GM10266 (cell line): ENCODE data around the gene CTSH.
"Not testable (repeated sequence)": the region's sequence is repeated elsewhere in the genome, so short reads cannot be mapped to it uniquely, and the experiment has no call there.

Source experiments
- DNase-seq: peaks from one replicate; pipeline ENCODE4 v3.0.0; 2012; ENCODE audit errors: extremely low spot score
- CTCF ChIP-seq: IDR thresholded peaks from 2 replicates; pipeline ENCODE4 v1.5.1; 2012; ENCODE audit warnings: mild to moderate bottlenecking, low read depth; ENCODE audit not compliant: control insufficient read depth, insufficient read depth; ENCODE audit errors: missing control alignments

Gene CTSH

GRCh38 chr15:78909791-78910228 lies 35.0 kb downstream of the CTSH start:
- no peak for DNase-seq
- peak; percentile 65 for TF ChIP-seq CTCF

GRCh38 chr15:78909160-78909695 lies 35.6 kb downstream of the CTSH start:
- no peak for TF ChIP-seq CTCF
- no peak for DNase-seq

GRCh38 chr15:78907577-78907976 lies 37.3 kb downstream of the CTSH start:
- TF ChIP-seq CTCF = peak; percentile 36
- DNase-seq = no peak

- no peak for TF ChIP-seq CTCF
- no peak for DNase-seq
Measured at GRCh38 chr15:78906316-78906620, 38.6 kb downstream of the CTSH start.

GRCh38 chr15:78904599-78905358 lies 40.1 kb downstream of the CTSH start:
- TF ChIP-seq CTCF = no peak
- DNase-seq = no peak

GRCh38 chr15:78902281-78903032 lies 42.4 kb downstream of the CTSH start:
- not testable (repeated sequence) for DNase-seq

DNA sequence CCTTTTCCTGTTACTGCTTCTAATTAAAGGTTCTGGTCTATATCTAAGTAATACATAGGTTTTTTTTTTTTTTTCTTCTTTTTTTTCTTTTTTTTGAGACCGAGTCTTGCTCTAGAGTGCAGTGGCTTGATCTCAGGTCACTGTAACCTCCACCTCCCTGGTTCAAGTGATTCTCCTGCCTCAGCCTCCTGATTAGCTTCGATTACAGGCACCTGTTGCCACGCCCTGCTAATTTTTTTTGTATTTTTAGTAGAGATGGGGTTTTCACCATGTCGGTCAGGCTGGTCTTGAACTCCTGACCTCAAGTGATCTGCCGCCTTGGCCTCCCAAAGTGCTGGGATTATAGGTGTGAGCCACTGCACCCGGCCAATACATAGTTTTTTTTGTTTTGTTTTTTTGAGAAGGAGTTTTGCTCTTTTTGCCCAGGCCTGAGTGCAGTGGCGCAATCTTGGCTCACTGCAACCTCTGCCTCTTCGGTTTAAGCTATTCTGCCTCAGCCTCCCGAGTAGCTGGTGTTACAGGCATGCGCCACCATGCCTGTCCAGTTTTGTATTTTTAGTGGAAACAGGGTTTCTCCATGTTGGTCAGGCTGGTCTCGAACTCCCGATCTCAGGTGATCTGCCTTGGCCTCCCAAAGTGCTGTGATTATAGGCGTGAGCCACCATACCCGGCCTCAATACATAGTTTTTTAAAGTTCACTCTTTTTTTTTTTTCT lies 43.9 kb downstream of the CTSH start:
- DNase-seq = not testable (repeated sequence)

DNA sequence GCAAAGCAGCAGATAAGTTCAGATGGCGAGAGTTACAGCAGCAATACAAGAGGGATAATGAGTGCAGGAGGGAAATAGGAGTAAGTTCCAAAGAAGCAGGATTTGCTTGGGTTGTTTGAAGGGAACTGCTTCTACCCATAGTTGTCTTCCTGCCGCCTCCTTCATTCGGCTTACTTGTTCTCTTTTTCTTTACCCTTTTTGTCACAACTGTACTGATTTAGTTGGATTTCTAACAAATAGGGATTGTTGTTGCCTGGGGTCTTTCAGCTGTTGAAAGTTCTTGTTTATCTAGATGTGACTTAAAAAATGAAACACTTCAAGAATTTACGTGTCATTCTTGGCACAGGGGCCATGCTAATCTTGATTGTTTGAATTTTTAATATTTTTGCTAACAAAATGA lies 46.3 kb downstream of the CTSH start:
- no peak for TF ChIP-seq CTCF

More for the DNA sequence above, 46.3 kb downstream of the CTSH start:
- no peak for DNase-seq
